HG03066 (cell line): Measurements from ENCODE around the gene DSC2.

Experiments
- ATAC-seq: cut with Tn5 transposase; IDR thresholded peaks from one replicate; pipeline ENCODE4 v1.9.1; 2021; ENCODE audit warnings: low read depth; ENCODE audit not compliant: unreplicated experiment

Gene DSC2

GRCh38 chr18:31099450-31100230, 2.6 kb downstream of the DSC2 start:
- ATAC-seq: no peak

- ATAC-seq: no peak
Observed at GRCh38 chr18:31098878-31099277, 3.3 kb downstream of the DSC2 start.

- ATAC-seq: no peak
Observed at GRCh38 chr18:31097666-31098065, 4.6 kb downstream of the DSC2 start.

GRCh38 chr18:31093880-31094279, 8.3 kb downstream of the DSC2 start:
- ATAC-seq: no peak

DNA sequence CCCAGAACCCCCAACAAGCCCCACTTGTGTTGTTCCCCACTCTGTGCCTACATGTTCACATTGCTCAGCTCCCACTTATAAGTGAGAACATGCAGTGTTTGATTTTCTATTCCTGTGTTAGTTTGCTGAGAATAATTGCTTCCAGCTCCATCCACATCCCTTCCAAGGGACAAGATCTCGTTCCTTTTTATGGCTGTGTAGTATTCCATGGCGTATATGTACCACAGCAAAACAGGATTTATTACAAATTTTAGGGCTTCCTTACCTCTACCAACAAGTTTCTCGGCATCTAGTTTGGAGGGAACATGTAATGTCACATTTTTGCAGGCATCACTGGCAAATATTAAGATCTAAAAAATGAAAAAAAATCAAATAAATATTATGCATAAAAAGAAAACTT, 8.9 kb downstream of the DSC2 start:
- ATAC-seq: no peak

DNA sequence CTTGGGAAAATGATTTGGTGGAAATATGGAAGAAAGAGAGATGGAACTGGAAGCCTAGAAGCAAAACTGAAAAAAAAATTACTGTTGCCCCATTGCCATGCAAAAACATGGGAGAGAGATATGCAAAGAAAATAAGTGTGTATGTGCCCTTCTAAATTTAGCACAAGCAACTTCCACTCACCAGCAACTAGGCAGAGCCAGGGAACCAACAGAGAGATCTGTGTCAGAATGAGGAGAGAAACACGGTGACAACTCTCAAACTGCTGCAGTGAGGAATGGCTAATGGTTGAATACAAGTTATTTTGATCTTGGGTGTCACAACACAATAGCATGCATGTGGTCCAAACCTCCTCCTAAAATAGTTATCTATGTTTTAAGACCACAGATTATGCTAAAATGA, 10.9 kb downstream of the DSC2 start:
- no peak for ATAC-seq

- no peak for ATAC-seq
Observed at GRCh38 chr18:31088532-31088931, 13.7 kb downstream of the DSC2 start.

- no peak for ATAC-seq
Observed at GRCh38 chr18:31079973-31080372, 22.2 kb downstream of the DSC2 start.

DNA sequence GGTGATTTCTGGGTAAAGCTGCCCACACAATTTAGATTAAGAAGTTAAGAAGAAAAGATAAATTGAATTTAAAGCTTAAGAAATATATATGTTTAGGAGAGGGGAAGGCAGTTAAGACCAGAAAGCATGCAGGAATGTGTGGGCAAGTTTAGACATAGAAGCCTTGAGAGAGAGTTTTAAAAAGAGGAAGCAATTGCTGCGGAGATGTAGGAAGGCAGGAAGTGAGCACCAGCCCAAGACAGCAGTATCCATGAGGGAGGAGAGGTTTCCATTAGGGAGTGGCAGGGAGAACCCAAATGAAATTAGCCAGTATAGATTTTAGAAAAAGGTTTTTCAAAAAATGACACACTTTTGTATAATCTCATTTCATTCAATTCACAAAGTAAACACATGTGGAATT, 24.3 kb downstream of the DSC2 start:
- no peak for ATAC-seq

- ATAC-seq: no peak
Observed at GRCh38 chr18:31072175-31072574, 30.0 kb downstream of the DSC2 start.

GRCh38 chr18:31070206-31070605, 32.0 kb downstream of the DSC2 start:
- no peak for ATAC-seq

DNA sequence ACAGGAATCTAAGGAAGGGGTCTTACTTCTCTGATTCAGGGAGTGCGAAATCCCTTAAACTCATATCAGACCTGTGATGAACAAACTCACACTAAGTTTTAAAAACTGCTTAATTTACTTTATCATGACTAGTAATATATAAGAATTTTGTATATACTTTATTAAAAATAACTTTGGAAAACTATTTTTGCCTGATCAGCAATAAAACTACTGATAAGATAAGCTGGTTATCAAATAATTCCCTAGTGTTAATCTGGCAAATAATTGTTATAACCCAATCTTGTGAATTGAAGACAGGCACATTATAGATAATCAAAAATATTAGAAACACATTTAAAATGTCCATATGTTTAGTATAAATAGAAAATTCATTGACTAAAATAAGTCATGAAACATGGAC, 36.0 kb downstream of the DSC2 start:
- no peak for ATAC-seq

- no peak for ATAC-seq
Observed at GRCh38 chr18:31065036-31065773, 37.0 kb downstream of the DSC2 start.

- peak; percentile 60 for ATAC-seq
Observed at GRCh38 chr18:31064130-31064529, 38.1 kb downstream of the DSC2 start.

DNA sequence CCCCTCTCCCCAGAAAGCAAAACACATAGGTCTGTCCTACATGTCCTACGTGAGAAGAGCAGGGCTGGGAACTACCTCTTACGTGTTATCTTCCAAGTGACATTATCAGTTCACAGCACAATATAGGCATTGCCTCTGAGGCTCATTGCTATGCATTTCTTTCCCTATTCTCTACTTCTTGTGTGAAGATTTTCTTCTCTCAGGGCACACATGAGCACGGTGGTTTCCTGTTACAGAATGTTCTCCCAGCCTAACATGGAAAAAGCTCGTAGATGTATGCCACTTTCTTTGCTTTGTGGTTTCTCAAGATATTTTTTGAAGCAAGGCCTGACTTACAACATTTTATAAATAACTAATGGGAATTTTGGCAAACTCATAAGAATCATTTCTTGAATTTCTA, 40.3 kb downstream of the DSC2 start:
- ATAC-seq: no peak

DNA sequence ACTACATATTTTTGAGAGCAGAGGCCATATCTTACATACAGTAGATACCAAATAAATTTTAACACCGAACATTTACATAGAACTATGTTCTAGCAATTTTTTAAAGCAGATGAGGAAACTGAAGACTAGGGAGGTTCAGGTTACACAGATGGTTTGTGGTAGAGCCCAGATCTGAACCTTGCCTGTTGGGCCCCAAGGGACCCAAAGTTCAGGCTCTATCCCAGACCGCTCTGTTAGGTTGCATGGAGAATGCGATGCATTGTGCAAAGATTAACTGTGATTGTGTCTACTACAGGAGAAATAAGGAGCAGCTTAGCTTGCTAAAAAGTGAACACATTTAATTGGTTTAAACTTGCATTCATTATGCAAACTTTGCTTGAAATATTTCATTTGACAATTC, 43.3 kb downstream of the DSC2 start:
- ATAC-seq: no peak

DNA sequence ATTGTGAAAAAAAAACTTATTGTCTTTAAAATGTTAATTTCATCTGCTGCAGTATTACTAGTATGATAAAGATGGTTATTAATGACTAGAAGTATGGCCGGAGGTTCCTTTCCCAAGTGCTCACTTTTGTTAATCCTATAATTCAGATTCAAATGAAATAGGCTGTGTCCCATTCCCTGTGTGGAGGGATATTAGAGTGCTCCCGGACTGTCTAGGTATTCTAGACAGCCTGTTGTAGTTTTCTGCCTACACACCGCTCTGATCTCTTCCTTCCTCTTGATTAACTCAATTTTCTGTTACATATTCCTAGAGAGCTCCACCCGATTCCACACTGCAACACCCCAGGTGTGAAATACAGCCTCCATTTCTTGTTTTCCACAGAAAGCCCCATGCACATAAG, 44.3 kb downstream of the DSC2 start:
- no peak for ATAC-seq

GRCh38 chr18:31057051-31057450, 45.2 kb downstream of the DSC2 start:
- ATAC-seq: no peak

- no peak for ATAC-seq
Observed at GRCh38 chr18:31056296-31056695, 45.9 kb downstream of the DSC2 start.

- ATAC-seq: no peak
Observed at GRCh38 chr18:31050635-31051034, 51.6 kb downstream of the DSC2 start.

DNA sequence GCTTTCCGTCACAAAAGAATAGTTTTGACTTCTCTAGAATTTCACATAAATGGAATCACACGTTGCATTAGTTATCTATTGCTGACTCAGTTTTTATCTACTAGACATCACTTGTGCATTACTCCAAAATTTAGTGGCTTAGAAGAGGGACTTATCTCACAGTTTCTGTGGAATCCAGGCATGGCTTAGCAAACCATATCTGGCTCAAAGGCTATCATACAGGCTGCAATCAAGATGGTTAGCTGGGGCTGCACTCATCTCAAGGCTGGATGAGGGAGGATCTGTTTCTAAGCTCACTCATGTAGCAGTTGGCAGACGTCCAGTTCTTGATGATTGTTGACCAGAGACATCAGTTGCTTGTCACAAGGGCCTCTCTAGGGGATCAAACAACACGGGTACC, 53.0 kb downstream of the DSC2 start:
- no peak for ATAC-seq

GRCh38 chr18:31048216-31048615, 54.0 kb downstream of the DSC2 start:
- ATAC-seq: no peak
